ENCODE results near the gene FBXO41.

Gene FBXO41

GRCh38 chr2:73284296-73285158 is at the start of gene FBXO41:
FBXO41 (minus strand) TSS chr2:73284478; CDS start chr2:73269630, 14,848 bp downstream.
- peak; percentile 74 to 77 for DNase-seq (ENCODE audit: low read depth in 2 of 2)

DNA sequence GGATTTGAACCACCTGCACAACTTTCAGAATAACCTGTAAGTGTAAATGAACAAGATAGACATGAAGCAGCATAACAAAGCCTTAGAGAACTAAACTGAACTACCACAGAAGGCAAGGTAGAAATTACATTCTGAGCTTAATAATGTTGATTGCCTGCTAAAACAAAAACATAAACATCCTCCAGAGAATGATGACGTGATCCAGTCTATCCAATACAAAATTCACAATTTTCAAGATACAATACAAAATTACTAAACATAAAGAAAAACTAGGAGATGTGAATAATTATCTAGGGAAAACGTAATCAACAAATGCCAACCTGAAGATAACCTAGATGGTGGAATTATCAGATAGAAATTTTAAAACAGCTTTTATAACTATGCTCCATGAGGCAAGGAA is 49.8 kb upstream of the FBXO41 start:
- no peak for DNase-seq (ENCODE audit: low read depth in 2 of 2)

- DNase-seq (ENCODE audit: low read depth in 2 of 2), result no peak
These were observed 49.3 kb upstream of the FBXO41 start for GRCh38 chr2:73333564-73333963.

GRCh38 chr2:73324126-73324725 is 39.9 kb upstream of the FBXO41 start:
- no peak for DNase-seq (ENCODE audit: low read depth in 2 of 2)

- no peak for DNase-seq (ENCODE audit: low read depth in 2 of 2)
These were observed 39.3 kb upstream of the FBXO41 start for GRCh38 chr2:73323551-73323950.

- DNase-seq (ENCODE audit: low read depth in 2 of 2), result no peak
These were observed 30.2 kb upstream of the FBXO41 start for GRCh38 chr2:73314441-73314840.

GRCh38 chr2:73307720-73308119 is 23.4 kb upstream of the FBXO41 start:
- no peak for DNase-seq (ENCODE audit: low read depth in 2 of 2)

DNA sequence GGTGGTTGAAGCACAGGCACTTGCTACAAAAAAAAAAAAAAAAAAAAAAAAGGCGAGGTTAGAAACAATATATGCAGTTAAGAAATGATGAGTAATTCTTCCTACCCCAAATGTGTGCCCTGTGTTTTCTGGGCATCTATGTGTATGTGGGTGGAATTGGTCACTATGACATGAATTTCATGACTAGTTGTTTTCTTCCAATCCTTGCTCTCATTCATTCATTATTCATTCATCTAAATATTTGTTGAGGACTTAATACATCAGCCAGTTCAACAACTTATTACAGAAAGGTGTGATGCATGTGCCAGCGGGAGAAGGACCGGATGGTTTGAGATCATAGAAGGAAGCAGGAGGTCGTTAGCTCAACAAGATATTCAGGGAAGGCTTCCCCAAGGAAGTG is 17.4 kb upstream of the FBXO41 start:
- DNase-seq (ENCODE audit: low read depth in 2 of 2), result no peak

DNA sequence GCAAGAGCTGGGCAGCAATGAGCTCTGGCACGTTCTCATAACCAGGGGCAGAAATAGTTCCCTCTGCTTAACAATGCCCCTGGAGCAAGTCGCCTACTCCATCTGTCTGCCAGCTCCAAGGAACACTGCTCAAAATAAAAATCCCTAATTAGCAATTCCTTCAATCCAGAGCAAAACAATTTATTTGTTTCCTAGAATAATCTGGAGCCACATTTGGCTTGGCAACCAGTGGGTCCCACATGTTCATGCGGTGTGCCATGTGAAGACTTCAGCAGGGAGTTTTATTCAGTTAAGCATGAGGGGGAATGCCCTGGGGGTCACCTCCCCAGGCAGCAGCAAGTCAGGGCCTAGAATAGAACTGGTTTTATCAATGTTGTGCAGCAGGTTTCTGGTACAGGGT is 16.6 kb upstream of the FBXO41 start:
- no peak for DNase-seq (ENCODE audit: low read depth in 2 of 2)

- DNase-seq (ENCODE audit: low read depth in 2 of 2), result no peak
These were observed 13.3 kb upstream of the FBXO41 start for GRCh38 chr2:73297586-73297985.

DNA sequence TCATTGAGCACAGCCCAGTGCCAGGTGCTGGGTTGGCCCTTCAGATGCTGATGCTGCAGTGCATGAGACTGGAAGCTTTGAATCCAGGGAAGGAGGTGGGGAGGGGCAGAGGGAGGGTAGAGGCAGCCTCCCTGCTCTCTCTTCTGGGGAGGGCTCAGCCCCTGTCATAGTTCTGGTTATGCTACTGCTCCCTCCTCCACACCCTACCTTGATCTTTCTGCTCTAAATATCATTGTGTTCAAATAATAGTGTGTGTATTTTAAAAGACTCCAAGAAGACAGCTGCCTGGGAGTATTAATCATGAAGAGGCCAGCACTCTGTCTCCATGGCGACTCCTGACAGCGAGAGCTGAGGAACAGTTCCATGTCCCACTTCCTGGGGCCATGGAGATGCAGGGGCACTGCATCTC is 12.9 kb upstream of the FBXO41 start:
- no peak for DNase-seq (ENCODE audit: low read depth in 2 of 2)

- DNase-seq (ENCODE audit: low read depth in 2 of 2), result no peak
These were observed 11.6 kb upstream of the FBXO41 start for GRCh38 chr2:73295751-73296400.

DNA sequence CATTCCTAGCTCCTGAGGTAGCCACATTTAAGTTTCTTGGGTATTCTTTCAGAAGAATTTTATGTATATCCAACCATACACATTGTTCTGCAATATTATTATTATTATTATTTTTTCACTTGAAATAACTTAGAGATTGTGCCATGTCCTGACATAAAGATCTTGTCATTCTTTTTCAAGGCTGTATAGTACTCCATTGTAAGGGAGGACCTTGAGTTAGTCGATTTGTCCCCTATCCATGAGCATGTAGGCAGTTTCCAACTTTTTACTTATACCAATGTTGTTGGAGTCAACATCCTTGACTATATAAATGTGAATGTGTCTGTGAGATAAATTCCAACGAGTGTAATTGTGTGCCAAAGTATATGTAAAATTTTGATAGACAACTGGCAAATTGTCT is 10.0 kb upstream of the FBXO41 start:
- no peak for DNase-seq (ENCODE audit: low read depth in 2 of 2)

- DNase-seq (ENCODE audit: low read depth in 2 of 2), result peak; percentile 78 to 80
These were observed 9.4 kb upstream of the FBXO41 start, which contains the start of gene EGR4 for GRCh38 chr2:73293534-73294171. EGR4 (minus strand) TSS chr2:73293548; CDS start chr2:73293317, 231 bp downstream.

GRCh38 chr2:73292906-73293533 is 8.7 kb upstream of the FBXO41 start:
- DNase-seq (ENCODE audit: low read depth in 2 of 2), result peak in 1 of 2 donors; percentile 4

DNA sequence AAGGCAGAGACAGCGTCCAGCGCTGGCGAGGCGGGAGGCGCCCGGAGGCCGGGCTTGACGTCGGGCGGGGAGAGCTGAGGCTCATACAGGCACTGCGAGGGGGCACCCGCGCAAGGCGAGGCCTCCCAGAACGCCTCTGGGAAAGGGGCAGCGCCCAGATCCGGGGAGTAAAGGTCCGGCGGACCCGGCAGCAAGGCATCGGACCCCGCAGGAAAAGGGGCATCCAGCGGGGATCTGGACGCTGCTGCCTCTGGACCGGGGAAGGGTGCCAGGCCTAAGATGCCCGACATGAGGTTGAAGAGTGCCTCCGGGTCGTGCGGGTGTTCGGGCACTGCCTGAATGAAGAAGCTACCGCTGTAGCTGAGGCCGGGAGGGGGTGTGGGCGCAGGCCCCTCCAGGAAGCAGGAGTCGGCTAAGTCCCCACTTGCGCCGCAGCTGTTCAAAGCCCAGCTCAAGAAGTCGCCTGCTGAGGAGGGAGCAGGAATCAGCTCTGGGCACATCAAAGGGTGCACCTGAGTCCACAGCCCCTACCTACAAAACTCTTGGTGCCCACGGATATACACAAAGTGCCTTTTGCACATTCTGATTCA is 8.1 kb upstream of the FBXO41 start:
- no peak for DNase-seq (ENCODE audit: low read depth in 2 of 2)

DNA sequence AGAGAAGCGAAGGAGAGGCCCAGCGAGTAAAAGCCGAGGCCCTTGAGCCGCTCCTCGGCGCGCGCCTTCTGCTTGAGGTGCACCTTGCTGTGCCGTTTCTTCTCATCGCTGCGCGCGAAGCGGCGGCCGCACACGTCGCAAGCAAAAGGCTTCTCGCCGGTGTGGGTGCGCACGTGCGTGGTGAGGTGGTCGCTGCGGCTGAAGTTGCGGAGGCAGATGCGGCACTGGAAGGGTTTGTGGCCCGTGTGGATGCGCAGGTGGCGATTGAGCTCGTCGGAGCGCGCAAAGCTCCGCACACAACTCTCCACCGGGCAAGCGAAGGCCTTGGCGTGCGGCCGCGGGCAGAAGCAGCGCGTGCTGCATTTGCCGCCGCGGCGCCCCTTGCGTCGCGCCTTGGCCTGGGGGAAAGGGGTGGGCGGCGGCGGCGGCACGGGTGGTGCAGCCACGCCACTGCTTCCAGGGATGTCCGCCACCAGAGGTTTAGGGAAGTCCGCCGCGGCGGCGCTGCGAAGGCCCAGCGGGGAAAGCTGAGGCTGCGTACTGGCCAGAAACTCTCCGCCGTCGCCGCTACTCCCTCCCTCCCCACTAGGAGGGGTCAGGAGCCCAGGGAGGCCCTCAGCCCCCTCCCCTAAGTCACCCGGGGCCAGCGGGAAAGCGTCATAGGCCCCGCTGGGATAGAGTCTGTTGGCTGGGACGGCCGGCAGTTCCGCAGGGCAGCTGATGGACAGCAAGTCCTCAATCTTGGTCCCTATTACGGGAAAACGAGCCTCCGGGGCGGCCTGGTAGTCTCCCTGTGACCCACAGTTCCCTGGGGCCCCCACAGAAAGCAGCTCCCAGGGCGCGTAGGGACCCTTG is 7.4 kb upstream of the FBXO41 start:
- no peak for DNase-seq (ENCODE audit: low read depth in 2 of 2)

- peak; percentile 39 to 58 for DNase-seq (ENCODE audit: low read depth in 2 of 2)
These were observed 6.8 kb upstream of the FBXO41 start for GRCh38 chr2:73291093-73291460.

DNA sequence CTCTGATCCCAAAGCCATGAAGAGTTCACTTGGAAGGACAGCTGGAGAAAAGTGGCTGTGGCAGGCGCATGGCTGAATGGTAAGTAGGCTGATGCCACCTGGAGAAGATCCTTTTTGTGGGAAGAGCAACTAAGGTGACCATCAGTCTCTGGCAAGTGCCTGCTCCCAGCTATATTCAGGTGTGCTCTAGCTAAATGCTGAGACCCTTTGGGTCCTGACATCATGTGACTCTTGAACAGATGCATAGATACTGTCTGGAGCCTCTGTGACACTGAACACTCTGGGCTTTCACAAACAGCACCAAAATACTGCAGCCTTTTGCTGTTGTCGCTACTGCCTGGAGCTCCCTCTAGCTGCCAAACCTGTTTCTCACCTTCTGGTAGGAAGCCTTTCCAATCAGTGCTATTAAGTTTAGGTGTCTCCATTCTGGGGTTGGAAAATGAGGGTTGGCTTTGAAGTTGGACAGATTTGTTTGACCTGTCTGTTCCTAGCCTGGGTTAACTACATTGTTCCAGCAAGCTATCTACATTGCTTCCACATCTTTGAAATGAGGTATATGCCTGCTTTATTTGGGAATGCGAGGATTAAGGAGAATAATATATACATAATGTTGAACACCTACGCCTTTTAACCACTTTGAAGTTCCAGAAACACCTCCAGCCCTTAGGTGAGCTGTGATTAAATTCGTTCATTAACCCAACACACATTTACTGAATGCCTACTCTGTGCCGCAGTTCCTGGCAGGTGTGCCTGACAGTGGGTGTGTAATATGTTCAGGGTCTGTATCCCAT is 6.0 kb upstream of the FBXO41 start:
- DNase-seq (ENCODE audit: low read depth in 2 of 2), result peak in 1 of 2 donors; percentile 30

- no peak for DNase-seq (ENCODE audit: low read depth in 2 of 2)
These were observed 5.0 kb upstream of the FBXO41 start for GRCh38 chr2:73289304-73289703.

Measured in stimulated activated CD4-positive, alpha-beta T cell treated with anti-CD3 and anti-CD28 coated beads, Interleukin-1b, Interleukin-23, amount 100 ng/mL, for 4 hours (primary cell).